ENCODE measurements around the gene ULK2. TPM values are rescaled to one million over a fixed set of nuclear protein-coding genes. Genes with fewer than 3 reads are reported as not detected.

Gene ULK2
- total RNA-seq, 3 donors from 2014 or later, result 22.1 to 25.6 (median 23.0) TPM

GRCh38 chr17:19877364-19877945, 9.7 kb upstream of the ULK2 start:
- intact Hi-C loops (cut with DNase I; ENCODE audit: low total_unique reads), result no loop called here
- H3K27me3 ChIP-seq, result no peaks in the 10 kb centered on the region
- TF ChIP-seq POLR2AphosphoS5 (IDR thresholded peaks at IDR 0.05) (no peak), POLR2A (IDR thresholded peaks at IDR 0.05) (no peak), CTCF (IDR thresholded peaks at IDR 0.05) (no peak)
- H3K9me3 ChIP-seq, result no peaks in the 10 kb centered on the region
- H3K36me3 ChIP-seq, result no peaks in the 10 kb centered on the region
- no peak overlapping the region for H3K4me3 ChIP-seq
- H3K4me1 ChIP-seq, result no peaks in the 10 kb centered on the region
- H3K27ac ChIP-seq, result no peak overlapping the region
- no peak for DNase-seq (ENCODE audit: low spot score in 2 of 2)

GRCh38 chr17:19876529-19877161, 8.9 kb upstream of the ULK2 start:
- TF ChIP-seq POLR2AphosphoS5 (IDR thresholded peaks at IDR 0.05), result peak in 1 of 3 donors; percentile 13
- TF ChIP-seq POLR2A (IDR thresholded peaks at IDR 0.05), result no peak
- TF ChIP-seq CTCF (IDR thresholded peaks at IDR 0.05), result no peak
- intact Hi-C loops (cut with DNase I; ENCODE audit: low total_unique reads), result no loop called here
- peak in 1 of 2 donors; percentile 12 for DNase-seq (ENCODE audit: low spot score in 2 of 2)
- Histone ChIP-seq H3K4me3 (no peak overlapping the region), H3K4me1 (no peaks in the 10 kb centered on the region), H3K9me3 (no peaks in the 10 kb centered on the region), H3K27me3 (no peaks in the 10 kb centered on the region), H3K36me3 (no peaks in the 10 kb centered on the region), H3K27ac (no peak overlapping the region)

- no peak for DNase-seq (ENCODE audit: low spot score in 2 of 2)
- intact Hi-C loops (cut with DNase I; ENCODE audit: low total_unique reads), result no loop called here
These were observed 6.5 kb upstream of the ULK2 start for GRCh38 chr17:19874256-19874655.

GRCh38 chr17:19873346-19873745, 5.6 kb upstream of the ULK2 start:
- intact Hi-C loops (cut with DNase I; ENCODE audit: low total_unique reads), result no loop called here
- Histone ChIP-seq H3K4me1 (no peaks in the 10 kb centered on the region), H3K27me3 (no peaks in the 10 kb centered on the region), H3K9me3 (no peaks in the 10 kb centered on the region), H3K4me3 (no peak overlapping the region), H3K36me3 (no peaks in the 10 kb centered on the region), H3K27ac (no peak overlapping the region)
- no peak for DNase-seq (ENCODE audit: low spot score in 2 of 2)
- no peak for TF ChIP-seq POLR2AphosphoS5 (IDR thresholded peaks at IDR 0.05)
- no peak for TF ChIP-seq POLR2A (IDR thresholded peaks at IDR 0.05)
- no peak for TF ChIP-seq CTCF (IDR thresholded peaks at IDR 0.05)

More at GRCh38 chr17:19874256-19874655, 6.5 kb upstream of the ULK2 start:
- Histone ChIP-seq H3K27ac (no peak overlapping the region), H3K4me1 (no peaks in the 10 kb centered on the region), H3K9me3 (no peaks in the 10 kb centered on the region), H3K27me3 (no peaks in the 10 kb centered on the region), H3K4me3 (no peak overlapping the region), H3K36me3 (no peaks in the 10 kb centered on the region)
- TF ChIP-seq CTCF (IDR thresholded peaks at IDR 0.05) (no peak), POLR2A (IDR thresholded peaks at IDR 0.05) (no peak)

- Histone ChIP-seq H3K4me1 (no peaks in the 10 kb centered on the region), H3K9me3 (no peaks in the 10 kb centered on the region), H3K27me3 (no peaks in the 10 kb centered on the region), H3K4me3 (peak overlapping the region; percentile 75 to 85 (median 76)), H3K27ac (peak overlapping the region; percentile 81 to 86), H3K36me3 (no peaks in the 10 kb centered on the region)
- TF ChIP-seq POLR2AphosphoS5 (IDR thresholded peaks at IDR 0.05), result no peak
- no peak for TF ChIP-seq POLR2A (IDR thresholded peaks at IDR 0.05)
- TF ChIP-seq CTCF (IDR thresholded peaks at IDR 0.05), result no peak
- intact Hi-C loops (cut with DNase I; ENCODE audit: low total_unique reads), result no loop called here
- no peak for DNase-seq (ENCODE audit: low spot score in 2 of 2)
These were observed 301 bp upstream of the ULK2 start for GRCh38 chr17:19868079-19868395.

Data from breast epithelium (tissue), 4 donors.